Caco-2 (cell line): ENCODE results near the gene SPARCL1. TPM values are rescaled to one million over a fixed set of nuclear protein-coding genes. Genes with fewer than 3 reads are reported as not detected.

Experiments
- BruUV-seq: library from RNA; stranded (reverse); fragments of 400-500 nt; replicated peaks from 2 replicates; lab custom pipeline; 2021; lab: Mats Ljungman, UMichigan
- CTCF ChIA-PET: fragments of 300-600 bp; sonication (Branson Sonifier 250); formaldehyde crosslinking; loops from one replicate; lab custom pipeline; 2022; ENCODE audit warnings: antibody characterized with exemption; lab: Charles Lee
- POLR2A ChIA-PET: fragments of 300-600 bp; sonication (Branson Sonifier 250); formaldehyde crosslinking; loops from one replicate; lab custom pipeline; 2022; ENCODE audit warnings: antibody characterized with exemption; lab: Charles Lee
- DNase-seq, 2 experiments: peaks; one replicate each; pipeline versions ENCODE4 v3.0.0 to v3.0.0-alpha.2; 2020 to 2022
- H3K27me3 ChIP-seq: replicated peaks from 2 replicates; pipeline ENCODE4 v1.6.0; 2011; ENCODE audit warnings: low read length; ENCODE audit not compliant: control insufficient read depth, insufficient read depth
- H3K36me3 ChIP-seq: 2 replicates; pipeline ENCODE4 v1.5.1; 2011; ENCODE audit warnings: low read length; ENCODE audit not compliant: control insufficient read depth, insufficient read depth
- H3K4me1 ChIP-seq: fragments of 250-450 bp; sonication (Bioruptor Pico); 2 replicates; pipeline ENCODE4 v1.5.1; 2020; ENCODE audit warnings: mild to moderate bottlenecking
- H3K4me3 ChIP-seq: 2 replicates; pipeline ENCODE4 v1.5.1; 2011; ENCODE audit warnings: low read depth, mild to moderate bottlenecking, control low read depth, low read length
- H3K9me3 ChIP-seq: fragments of 250-450 bp; sonication (Bioruptor Pico); 2 replicates; pipeline ENCODE4 v1.5.1; 2020; ENCODE audit warnings: mild to moderate bottlenecking, moderate library complexity
- H3K27ac Mint-ChIP-seq: one replicate; pipeline ENCODE4 v1.8.0; 2022; ENCODE audit warnings: mixed read lengths; ENCODE audit not compliant: unreplicated experiment
- H3K27me3 Mint-ChIP-seq: one replicate; pipeline ENCODE4 v1.8.0; 2022; ENCODE audit warnings: mixed read lengths; ENCODE audit not compliant: insufficient read depth, unreplicated experiment
- H3K36me3 Mint-ChIP-seq: one replicate; pipeline ENCODE4 v1.8.0; 2022; ENCODE audit warnings: mild to moderate bottlenecking, mixed read lengths; ENCODE audit not compliant: insufficient read depth, unreplicated experiment
- H3K4me1 Mint-ChIP-seq: one replicate; pipeline ENCODE4 v1.8.0; 2022; ENCODE audit warnings: low read depth, mixed read lengths; ENCODE audit not compliant: unreplicated experiment
- H3K4me3 Mint-ChIP-seq: one replicate; pipeline ENCODE4 v1.8.0; 2022; ENCODE audit warnings: mild to moderate bottlenecking, moderate library complexity, mixed read lengths; ENCODE audit not compliant: unreplicated experiment
- H3K9me3 Mint-ChIP-seq: one replicate; pipeline ENCODE4 v1.8.0; 2022; ENCODE audit warnings: mixed read lengths; ENCODE audit not compliant: unreplicated experiment
- CTCF ChIP-seq, 2 experiments: fragments of 200-600 bp in 1 of 2; IDR thresholded peaks; 1 replicate in 1 of 2; 2 replicates in 1 of 2; pipeline versions ENCODE4 v1.5.1 to v1.8.0; 2011 to 2022; ENCODE audit warnings: antibody characterized with exemption in 1 of 2, control low read depth in 1 of 2, inconsistent platforms in 1 of 2, low read depth in 1 of 2, low read length in 1 of 2, mild to moderate bottlenecking in 1 of 2, moderate library complexity in 1 of 2; ENCODE audit not compliant: insufficient read depth in 1 of 2, severe bottlenecking in 1 of 2, unreplicated experiment in 1 of 2
- intact Hi-C: fragments of 100-400 bp; cut with micrococcal nuclease; formaldehyde crosslinking; loops from one replicate; pipeline ENCODE4 v1.10.0; 2022; ENCODE audit not compliant: unreplicated experiment
- total RNA-seq: library from RNA; stranded (reverse); gene quantifications from 2 replicates; pipeline ENCODE4 v1.2.3, GENCODE V29; 2022

SPARCL1 gene
- total RNA-seq, 1 experiment from 2014 or later = 0.18 TPM

GRCh38 chr4:87511500-87511899 lies 17.7 kb downstream of the SPARCL1 start:
- Histone ChIP-seq H3K36me3 (no peaks in the 10 kb centered on the region), H3K4me3 (no peak overlapping the region), H3K4me1 (no peaks in the 10 kb centered on the region), H3K27me3 (no peaks in the 10 kb centered on the region), H3K9me3 (no peaks in the 10 kb centered on the region)
- H3K4me1 Mint-ChIP-seq = no peaks in the 10 kb centered on the region
- no peak overlapping the region for H3K4me3 Mint-ChIP-seq
- intact Hi-C loops = no loop called here
- POLR2A ChIA-PET = no interaction called here
- no TSS peak for BruUV-seq
- CTCF ChIA-PET = interaction anchor here (0.6 kb wide), 2 partner anchors 24 to 240 kb away, joined by 3 read pairs; no protein-coding TSS in a partner anchor
- TF ChIP-seq CTCF (IDR thresholded peaks at IDR 0.05; ENCODE audit: insufficient read depth in 1 of 2, low read depth in 1 of 2, low read length in 1 of 2, severe bottlenecking in 1 of 2, unreplicated experiment in 1 of 2) = no peak
- no peaks in the 10 kb centered on the region for H3K36me3 Mint-ChIP-seq
- no peak overlapping the region for H3K27ac Mint-ChIP-seq
- peaks cover 6% of the 10 kb centered on the region for H3K27me3 Mint-ChIP-seq
- H3K9me3 Mint-ChIP-seq = no peaks in the 10 kb centered on the region
- DNase-seq = no peak

- H3K36me3 ChIP-seq = no peaks in the 10 kb centered on the region
- H3K27me3 Mint-ChIP-seq = peaks cover 6% of the 10 kb centered on the region
- no peaks in the 10 kb centered on the region for H3K9me3 ChIP-seq
- H3K27me3 ChIP-seq = no peaks in the 10 kb centered on the region
- BruUV-seq = no TSS peak
- TF ChIP-seq CTCF (IDR thresholded peaks at IDR 0.05; ENCODE audit: insufficient read depth in 1 of 2, low read depth in 1 of 2, low read length in 1 of 2, severe bottlenecking in 1 of 2, unreplicated experiment in 1 of 2) = no peak
- no peaks in the 10 kb centered on the region for H3K4me1 Mint-ChIP-seq
- no peak overlapping the region for H3K4me3 ChIP-seq
- intact Hi-C loops = no loop called here
- CTCF ChIA-PET = no interaction called here
- no peaks in the 10 kb centered on the region for H3K4me1 ChIP-seq
- H3K27ac Mint-ChIP-seq = no peak overlapping the region
- H3K36me3 Mint-ChIP-seq = no peaks in the 10 kb centered on the region
- POLR2A ChIA-PET = no interaction called here
- H3K9me3 Mint-ChIP-seq = no peaks in the 10 kb centered on the region
- no peak for DNase-seq
- no peak overlapping the region for H3K4me3 Mint-ChIP-seq
These were observed 18.4 kb downstream of the SPARCL1 start for GRCh38 chr4:87510747-87511146.

GRCh38 chr4:87506974-87507701 lies 22.0 kb downstream of the SPARCL1 start:
- Mint-ChIP-seq H3K27me3 (peaks cover 6% of the 10 kb centered on the region), H3K9me3 (no peaks in the 10 kb centered on the region), H3K36me3 (no peaks in the 10 kb centered on the region), H3K27ac (no peak overlapping the region), H3K4me1 (no peaks in the 10 kb centered on the region), H3K4me3 (no peak overlapping the region)
- intact Hi-C loops = no loop called here
- TF ChIP-seq CTCF (IDR thresholded peaks at IDR 0.05; ENCODE audit: insufficient read depth in 1 of 2, low read depth in 1 of 2, low read length in 1 of 2, severe bottlenecking in 1 of 2, unreplicated experiment in 1 of 2) = no peak
- Histone ChIP-seq H3K36me3 (no peaks in the 10 kb centered on the region), H3K9me3 (no peaks in the 10 kb centered on the region), H3K4me1 (no peaks in the 10 kb centered on the region), H3K4me3 (no peak overlapping the region), H3K27me3 (no peaks in the 10 kb centered on the region)
- ChIA-PET POLR2A (no interaction called here), CTCF (no interaction called here)
- no peak for DNase-seq
- BruUV-seq = no TSS peak
